Stimulated activated CD4-positive, alpha-beta T cell treated with anti-CD3 and anti-CD28 coated beads, Interleukin-12 subunit alpha, Interleukin-12 subunit beta, amount 100 ng/mL, for 4 hours (primary cell): Measurements from ENCODE around the gene CCDC174.

Source experiments
- DNase-seq: peaks from one replicate; pipeline ENCODE4 v3.0.0-alpha.2; 2020

Gene CCDC174

GRCh38 chr3:14706096-14706495, 54.5 kb downstream of the CCDC174 start:
- DNase-seq = no peak

DNA sequence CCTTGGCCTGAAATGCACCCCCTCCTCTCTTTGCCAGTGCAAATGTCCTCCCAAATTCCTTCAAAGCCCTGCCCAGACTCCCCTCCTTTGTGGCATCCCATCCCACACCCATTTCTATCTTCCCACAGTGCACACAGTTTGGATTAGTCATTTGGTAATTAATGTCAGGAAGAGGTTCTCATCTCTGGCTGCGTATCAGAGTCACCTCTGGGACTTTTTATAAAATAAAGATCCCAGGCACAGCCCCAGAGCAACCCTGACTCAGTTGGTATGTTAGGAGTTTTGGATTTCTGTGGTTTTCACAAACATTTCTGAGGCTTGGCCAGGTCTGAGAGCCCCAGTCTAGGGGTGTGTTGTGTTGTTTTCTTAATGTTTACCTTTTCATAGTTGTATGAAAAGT, 65.0 kb downstream of the CCDC174 start:
- DNase-seq = no peak

DNA sequence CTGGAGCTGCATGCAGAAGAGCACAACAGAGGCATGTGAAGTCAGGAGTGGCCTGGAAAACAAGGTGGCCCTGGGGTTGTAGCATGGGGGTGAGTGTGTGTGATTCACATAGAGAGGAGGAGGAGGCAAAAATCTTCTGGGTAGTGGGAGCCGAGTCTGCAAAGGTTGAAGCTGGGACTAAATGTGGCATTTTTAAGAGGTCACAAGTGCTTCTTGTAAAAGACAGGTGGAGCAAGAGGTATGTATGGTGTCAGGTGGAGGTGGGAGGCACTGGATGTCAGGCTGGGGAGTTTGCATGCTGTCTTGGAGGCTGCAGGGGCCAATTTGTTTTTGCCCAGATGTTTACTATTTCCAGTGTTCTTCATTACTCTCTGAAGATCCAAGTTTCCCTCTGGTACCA, 65.7 kb downstream of the CCDC174 start:
- DNase-seq = no peak

DNA sequence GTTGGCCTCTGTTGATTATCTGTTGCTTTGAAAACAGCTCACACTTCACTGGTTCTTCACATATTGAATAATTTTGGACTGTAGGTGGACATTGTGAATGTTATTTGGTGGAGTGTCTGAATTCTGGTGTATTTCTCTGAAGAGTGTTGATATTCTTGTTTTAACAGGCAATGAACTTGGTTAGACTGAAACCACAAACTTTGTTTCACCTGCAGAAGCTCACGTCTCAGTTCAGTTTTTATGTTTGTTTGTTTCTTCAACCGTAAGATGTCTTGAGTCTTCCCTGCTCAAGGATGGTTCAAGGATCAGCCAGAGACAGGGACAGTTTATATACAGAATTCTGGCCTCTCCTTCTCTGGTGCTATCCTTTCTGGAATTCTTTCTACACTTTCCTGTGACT, 67.0 kb downstream of the CCDC174 start:
- no peak for DNase-seq

- DNase-seq = no peak
These were observed 67.4 kb downstream of the CCDC174 start for GRCh38 chr3:14719006-14719405.

- no peak for DNase-seq
These were observed 69.7 kb downstream of the CCDC174 start for GRCh38 chr3:14721126-14721864.
